GM12864 (cell line): ENCODE results near the gene UBAC2.

Experiments used
- DNase-seq: peaks from one replicate; pipeline ENCODE4 v3.0.0-alpha.2; 2011; ENCODE audit warnings: low read depth
- H3K4me3 ChIP-seq: 2 replicates; pipeline ENCODE4 v1.5.1; 2011; ENCODE audit warnings: mild to moderate bottlenecking, low read depth, low read length, control low read depth
- TF ChIP-seq, protein P1 (sequence below): IDR thresholded peaks from 2 replicates; pipeline ENCODE4 v1.5.1; 2011; ENCODE audit warnings: low read depth, mild to moderate bottlenecking, moderate library complexity, low read length, control low read depth, inconsistent platforms; ENCODE audit errors: missing control alignments

UBAC2 gene

DNA sequence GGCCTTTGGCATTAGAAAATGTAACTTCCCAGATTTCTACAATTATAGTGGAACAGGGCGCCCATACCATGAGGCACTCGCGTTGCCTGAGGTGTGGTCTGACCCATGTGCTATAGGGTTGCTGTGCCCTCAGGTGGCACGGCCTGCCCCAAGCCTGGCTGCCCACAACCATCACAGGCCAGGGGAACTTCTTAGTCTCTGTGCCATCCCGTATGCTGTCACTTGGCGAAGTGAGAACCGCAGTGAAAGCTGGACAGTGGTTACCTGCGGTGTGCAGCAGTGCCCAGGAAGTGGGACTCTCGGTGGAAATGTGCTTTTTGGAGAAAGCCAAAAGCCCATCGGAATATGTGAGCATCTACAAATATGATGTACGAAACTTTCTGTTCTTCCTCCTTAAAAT, 194.8 kb downstream of the UBAC2 start:
- H3K4me3 ChIP-seq: no peak overlapping the region
- no peak for DNase-seq
- TF ChIP-seq, protein P1, sequence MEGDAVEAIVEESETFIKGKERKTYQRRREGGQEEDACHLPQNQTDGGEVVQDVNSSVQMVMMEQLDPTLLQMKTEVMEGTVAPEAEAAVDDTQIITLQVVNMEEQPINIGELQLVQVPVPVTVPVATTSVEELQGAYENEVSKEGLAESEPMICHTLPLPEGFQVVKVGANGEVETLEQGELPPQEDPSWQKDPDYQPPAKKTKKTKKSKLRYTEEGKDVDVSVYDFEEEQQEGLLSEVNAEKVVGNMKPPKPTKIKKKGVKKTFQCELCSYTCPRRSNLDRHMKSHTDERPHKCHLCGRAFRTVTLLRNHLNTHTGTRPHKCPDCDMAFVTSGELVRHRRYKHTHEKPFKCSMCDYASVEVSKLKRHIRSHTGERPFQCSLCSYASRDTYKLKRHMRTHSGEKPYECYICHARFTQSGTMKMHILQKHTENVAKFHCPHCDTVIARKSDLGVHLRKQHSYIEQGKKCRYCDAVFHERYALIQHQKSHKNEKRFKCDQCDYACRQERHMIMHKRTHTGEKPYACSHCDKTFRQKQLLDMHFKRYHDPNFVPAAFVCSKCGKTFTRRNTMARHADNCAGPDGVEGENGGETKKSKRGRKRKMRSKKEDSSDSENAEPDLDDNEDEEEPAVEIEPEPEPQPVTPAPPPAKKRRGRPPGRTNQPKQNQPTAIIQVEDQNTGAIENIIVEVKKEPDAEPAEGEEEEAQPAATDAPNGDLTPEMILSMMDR: no peak

DNA sequence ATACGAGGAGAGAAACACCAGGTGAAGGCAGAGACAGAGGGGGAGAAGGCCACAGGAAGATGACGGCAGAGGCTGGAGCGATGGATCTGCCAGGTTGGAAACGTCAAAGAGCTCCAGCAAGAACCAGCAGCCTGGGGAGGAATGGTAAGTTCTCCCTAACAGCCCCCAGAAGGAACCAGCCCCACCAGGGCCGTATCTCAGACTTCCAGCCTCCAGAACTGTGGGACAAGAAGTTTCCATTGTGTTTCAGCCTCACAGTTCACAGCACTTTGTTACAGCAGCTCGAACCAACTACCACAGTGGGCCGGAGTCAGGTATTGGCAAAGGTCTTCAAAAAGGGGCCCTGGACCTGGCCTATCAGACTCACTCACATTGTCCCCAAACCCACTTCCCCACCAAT, 195.8 kb downstream of the UBAC2 start:
- no peak for DNase-seq
- H3K4me3 ChIP-seq: no peak overlapping the region
- TF ChIP-seq, protein P1: no peak

DNA sequence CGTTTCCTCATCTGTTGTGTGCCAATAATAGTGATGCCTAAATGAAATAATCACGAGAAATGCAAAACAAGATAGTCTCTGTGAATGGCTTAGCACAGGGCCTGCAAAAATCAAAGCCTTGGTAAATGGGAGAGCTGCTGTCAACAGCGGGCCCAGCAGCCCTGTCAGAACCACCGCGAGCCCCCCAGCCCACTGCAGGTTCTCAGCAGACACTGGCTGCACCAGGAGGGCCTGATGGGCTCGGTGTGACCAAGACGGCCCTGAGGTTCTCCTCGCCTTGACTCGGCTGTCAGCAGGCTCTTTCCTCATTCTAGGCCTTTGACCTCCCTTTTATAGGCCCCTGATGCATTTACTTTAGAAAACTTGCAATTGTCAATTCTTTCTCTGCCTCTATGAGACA, 197.4 kb downstream of the UBAC2 start:
- no peak for DNase-seq
- TF ChIP-seq, protein P1: no peak

DNA sequence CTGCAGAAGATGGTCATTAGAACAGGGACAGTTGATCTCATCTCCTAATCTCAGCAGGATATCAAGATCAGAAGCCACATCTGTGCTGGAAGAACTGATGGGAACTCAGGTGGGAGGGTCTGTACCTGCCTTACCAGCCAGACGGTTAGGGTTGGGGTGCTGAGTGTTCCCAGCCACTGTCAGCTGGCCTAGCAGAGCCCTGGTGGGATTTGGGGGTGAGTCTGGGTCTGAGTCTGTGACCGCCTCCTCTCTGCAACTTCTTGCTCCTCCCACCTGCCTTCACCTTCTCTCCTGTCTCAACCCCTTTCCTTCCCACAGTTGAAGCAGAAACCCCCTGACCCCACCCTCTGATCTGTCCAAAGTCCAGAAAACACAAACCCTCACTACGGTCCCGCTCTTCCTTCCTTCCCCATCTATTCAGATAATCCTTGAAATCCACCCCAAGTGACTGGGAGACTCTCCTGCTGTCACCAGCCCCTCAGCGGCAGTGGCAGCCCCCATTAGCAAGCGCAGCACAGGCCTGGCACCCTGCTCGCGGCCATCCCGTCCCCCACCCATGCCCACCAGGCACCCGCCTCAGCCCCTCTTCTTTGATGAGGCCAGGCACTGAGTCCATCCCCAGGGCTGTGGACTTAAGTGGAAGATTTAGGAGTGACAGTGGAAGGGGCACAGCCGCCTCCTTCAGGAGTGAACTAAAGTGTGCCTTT, 198.4 kb downstream of the UBAC2 start:
- DNase-seq: no peak
- TF ChIP-seq, protein P1: no peak
- no peak overlapping the region for H3K4me3 ChIP-seq

More for the DNA sequence above, 197.4 kb downstream of the UBAC2 start:
- H3K4me3 ChIP-seq: no peak overlapping the region

DNA sequence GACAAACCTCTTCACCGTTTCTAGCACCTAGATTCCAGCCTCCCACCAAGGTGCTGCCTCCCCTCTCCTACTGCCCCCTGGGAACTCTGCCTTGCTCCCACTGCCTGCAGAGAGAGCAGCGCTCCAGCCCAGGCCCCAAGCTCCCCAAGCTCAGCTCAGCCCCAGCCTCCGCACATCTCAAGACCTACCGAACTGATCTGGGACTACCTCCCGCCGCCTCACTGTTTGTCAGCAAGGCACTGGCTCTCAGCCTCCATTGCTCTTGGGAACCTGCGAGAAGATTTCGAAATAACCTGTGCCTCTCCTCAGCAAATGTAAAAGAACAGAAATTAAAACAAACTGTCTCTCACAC, 198.9 kb downstream of the UBAC2 start:
- TF ChIP-seq, protein P1: no peak
- H3K4me3 ChIP-seq: no peak overlapping the region
- DNase-seq: no peak

DNA sequence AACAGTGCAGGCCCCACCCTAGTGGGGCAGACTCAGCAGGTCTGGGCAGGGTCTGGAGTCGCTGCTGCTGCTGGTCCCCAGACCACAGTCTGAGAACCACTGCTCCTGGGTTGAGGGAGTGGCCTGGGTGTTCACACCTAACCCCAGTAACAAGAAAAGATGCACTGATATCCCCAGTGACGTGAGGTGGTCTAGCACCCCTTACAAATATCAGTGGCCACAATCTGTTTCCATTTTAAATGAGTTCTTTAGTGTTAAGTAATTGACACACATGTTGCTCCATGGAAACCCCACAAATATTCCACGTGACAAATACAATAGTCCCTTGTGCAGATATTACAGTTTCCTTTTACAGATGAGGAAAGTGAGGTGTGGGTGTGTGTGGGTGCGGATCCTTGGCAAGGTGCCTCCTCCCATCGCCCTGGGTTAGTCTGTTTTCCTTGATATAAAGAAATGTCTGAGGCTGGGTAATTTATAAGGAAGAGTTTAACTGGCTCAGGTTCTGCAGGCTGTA, 202.9 kb downstream of the UBAC2 start:
- TF ChIP-seq, protein P1: no peak
- no peak for DNase-seq
- no peak overlapping the region for H3K4me3 ChIP-seq
